Osteocyte (in vitro differentiated cells): ENCODE measurements around the gene TDRD9. TPM values are rescaled to one million over a fixed set of nuclear protein-coding genes. Genes with fewer than 3 reads are reported as not detected.

ENCODE experiments used
- DNase-seq: peaks from one replicate; pipeline ENCODE4 v3.0.0; 2021; ENCODE audit warnings: mixed read lengths; ENCODE audit not compliant: unreplicated experiment; ENCODE audit errors: extremely low spot score
- H3K27ac Mint-ChIP-seq: one replicate; pipeline ENCODE4 v1.8.0; 2021; ENCODE audit warnings: mild to moderate bottlenecking, mixed read lengths; ENCODE audit not compliant: unreplicated experiment
- H3K27me3 Mint-ChIP-seq: one replicate; pipeline ENCODE4 v1.8.0; 2021; ENCODE audit warnings: mixed read lengths; ENCODE audit not compliant: unreplicated experiment
- H3K36me3 Mint-ChIP-seq: one replicate; pipeline ENCODE4 v1.8.0; 2021; ENCODE audit warnings: mixed read lengths; ENCODE audit not compliant: unreplicated experiment
- H3K4me1 Mint-ChIP-seq: one replicate; pipeline ENCODE4 v1.8.0; 2021; ENCODE audit warnings: mixed read lengths; ENCODE audit not compliant: unreplicated experiment
- H3K4me3 Mint-ChIP-seq: one replicate; pipeline ENCODE4 v1.8.0; 2021; ENCODE audit warnings: mild to moderate bottlenecking, moderate library complexity, mixed read lengths; ENCODE audit not compliant: unreplicated experiment
- H3K9me3 Mint-ChIP-seq: one replicate; pipeline ENCODE4 v1.8.0; 2021; ENCODE audit warnings: mixed read lengths; ENCODE audit not compliant: unreplicated experiment
- CTCF ChIP-seq: fragments of 200-600 bp; sonication (generic); IDR thresholded peaks from 2 replicates; pipeline ENCODE4 v1.5.0; 2021; ENCODE audit warnings: antibody characterized with exemption, mild to moderate bottlenecking, moderate library complexity
- total RNA-seq: library from RNA; stranded (reverse); gene quantifications from 2 replicates; pipeline ENCODE4 v1.2.1, GENCODE V29; 2021

The TDRD9 gene
- total RNA-seq, 1 donor from 2014 or later: not detected

GRCh38 chr14:104005489-104005888 lies 77.2 kb downstream of the TDRD9 start:
- H3K27me3 Mint-ChIP-seq: peaks cover 17% of the 10 kb centered on the region
- H3K4me1 Mint-ChIP-seq: no peaks in the 10 kb centered on the region
- no peaks in the 10 kb centered on the region for H3K36me3 Mint-ChIP-seq
- no peak overlapping the region for H3K27ac Mint-ChIP-seq
- TF ChIP-seq CTCF: no peak
- DNase-seq: no peak
- H3K4me3 Mint-ChIP-seq: no peak overlapping the region
- H3K9me3 Mint-ChIP-seq: no peaks in the 10 kb centered on the region

- no peak for TF ChIP-seq CTCF
- Mint-ChIP-seq H3K27ac (no peak overlapping the region), H3K36me3 (no peaks in the 10 kb centered on the region), H3K4me3 (no peak overlapping the region), H3K4me1 (peaks cover 1% of the 10 kb centered on the region), H3K27me3 (peaks cover 14% of the 10 kb centered on the region), H3K9me3 (no peaks in the 10 kb centered on the region)
- DNase-seq: no peak
Measured at GRCh38 chr14:104007121-104007520, 78.9 kb downstream of the TDRD9 start.

GRCh38 chr14:104009297-104009696 lies 81.0 kb downstream of the TDRD9 start:
- peaks cover 3% of the 10 kb centered on the region for H3K4me1 Mint-ChIP-seq
- no peak for DNase-seq
- no peak overlapping the region for H3K4me3 Mint-ChIP-seq
- H3K27ac Mint-ChIP-seq: no peak overlapping the region
- H3K36me3 Mint-ChIP-seq: no peaks in the 10 kb centered on the region
- TF ChIP-seq CTCF: no peak
- H3K9me3 Mint-ChIP-seq: no peaks in the 10 kb centered on the region
- H3K27me3 Mint-ChIP-seq: peaks cover 12% of the 10 kb centered on the region

GRCh38 chr14:104011824-104012517 lies 83.7 kb downstream of the TDRD9 start:
- no peak for DNase-seq
- TF ChIP-seq CTCF: no peak
- peaks cover 7% of the 10 kb centered on the region for H3K27me3 Mint-ChIP-seq
- H3K27ac Mint-ChIP-seq: no peak overlapping the region
- no peaks in the 10 kb centered on the region for H3K36me3 Mint-ChIP-seq
- no peak overlapping the region for H3K4me3 Mint-ChIP-seq
- H3K9me3 Mint-ChIP-seq: no peaks in the 10 kb centered on the region
- H3K4me1 Mint-ChIP-seq: peaks cover 3% of the 10 kb centered on the region

- Mint-ChIP-seq H3K27me3 (peaks cover 16% of the 10 kb centered on the region), H3K4me1 (peaks cover 3% of the 10 kb centered on the region), H3K4me3 (no peak overlapping the region), H3K36me3 (no peaks in the 10 kb centered on the region), H3K9me3 (no peaks in the 10 kb centered on the region), H3K27ac (no peak overlapping the region)
- no peak for DNase-seq
- TF ChIP-seq CTCF: no peak
Measured at GRCh38 chr14:104014764-104015163, 86.5 kb downstream of the TDRD9 start.
